GM21737 (cell line): ENCODE measurements around the gene PAWR.

Experiments
- ATAC-seq: cut with Tn5 transposase; IDR thresholded peaks from one replicate; pipeline ENCODE4 v1.9.1; 2021; ENCODE audit warnings: mild to moderate bottlenecking, moderate library complexity; ENCODE audit not compliant: unreplicated experiment

The PAWR gene, protein sequence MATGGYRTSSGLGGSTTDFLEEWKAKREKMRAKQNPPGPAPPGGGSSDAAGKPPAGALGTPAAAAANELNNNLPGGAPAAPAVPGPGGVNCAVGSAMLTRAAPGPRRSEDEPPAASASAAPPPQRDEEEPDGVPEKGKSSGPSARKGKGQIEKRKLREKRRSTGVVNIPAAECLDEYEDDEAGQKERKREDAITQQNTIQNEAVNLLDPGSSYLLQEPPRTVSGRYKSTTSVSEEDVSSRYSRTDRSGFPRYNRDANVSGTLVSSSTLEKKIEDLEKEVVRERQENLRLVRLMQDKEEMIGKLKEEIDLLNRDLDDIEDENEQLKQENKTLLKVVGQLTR

DNA sequence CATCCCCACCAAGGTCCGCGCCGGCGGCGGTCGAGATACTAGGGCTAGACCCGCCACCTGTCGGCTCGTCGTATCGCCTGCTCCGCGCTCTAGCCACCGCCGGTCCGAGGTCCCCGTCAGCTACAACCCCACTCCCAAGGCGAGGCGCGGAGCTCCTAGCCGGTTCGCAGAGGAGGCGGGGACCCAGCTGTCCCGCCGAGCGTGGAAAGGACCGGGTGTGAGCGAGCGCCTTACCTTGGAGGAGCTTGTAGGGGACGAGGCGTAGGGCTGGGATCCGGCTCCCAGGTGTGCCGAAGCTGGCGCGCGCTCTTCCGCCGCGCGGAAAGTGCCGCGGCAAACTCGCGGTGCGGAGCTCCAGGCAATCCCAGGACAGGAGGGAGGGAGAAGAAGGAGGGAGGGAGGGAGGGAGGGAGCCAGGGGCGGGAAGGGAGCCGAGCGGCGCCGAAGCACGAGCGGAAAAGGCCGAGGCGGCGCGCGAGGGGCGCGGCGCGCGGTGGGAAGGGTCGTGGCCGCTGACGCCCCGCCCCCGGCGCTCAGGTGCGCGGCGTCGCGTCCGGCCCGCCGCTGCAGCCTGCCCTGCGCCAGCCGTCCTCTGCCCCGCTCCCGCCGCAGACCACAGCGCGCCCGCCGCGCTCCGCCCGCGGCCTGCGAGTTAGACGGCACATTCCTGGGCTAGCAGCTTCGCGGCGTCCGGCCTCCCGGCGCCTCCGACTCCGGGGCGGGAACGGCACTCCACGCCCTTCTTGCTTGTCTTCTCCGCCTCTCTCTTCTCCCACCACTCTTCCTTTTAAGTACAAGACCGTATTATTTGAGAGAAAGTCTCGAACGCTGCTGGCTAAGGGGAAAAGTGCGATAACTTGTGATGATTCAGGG, at the start of gene PAWR:
Gene PAWR (minus strand): TSS at position 327 of the 873 bp plus-strand sequence. CDS start 720 bp downstream, outside the sequence.
- peak; percentile 56 for ATAC-seq

DNA sequence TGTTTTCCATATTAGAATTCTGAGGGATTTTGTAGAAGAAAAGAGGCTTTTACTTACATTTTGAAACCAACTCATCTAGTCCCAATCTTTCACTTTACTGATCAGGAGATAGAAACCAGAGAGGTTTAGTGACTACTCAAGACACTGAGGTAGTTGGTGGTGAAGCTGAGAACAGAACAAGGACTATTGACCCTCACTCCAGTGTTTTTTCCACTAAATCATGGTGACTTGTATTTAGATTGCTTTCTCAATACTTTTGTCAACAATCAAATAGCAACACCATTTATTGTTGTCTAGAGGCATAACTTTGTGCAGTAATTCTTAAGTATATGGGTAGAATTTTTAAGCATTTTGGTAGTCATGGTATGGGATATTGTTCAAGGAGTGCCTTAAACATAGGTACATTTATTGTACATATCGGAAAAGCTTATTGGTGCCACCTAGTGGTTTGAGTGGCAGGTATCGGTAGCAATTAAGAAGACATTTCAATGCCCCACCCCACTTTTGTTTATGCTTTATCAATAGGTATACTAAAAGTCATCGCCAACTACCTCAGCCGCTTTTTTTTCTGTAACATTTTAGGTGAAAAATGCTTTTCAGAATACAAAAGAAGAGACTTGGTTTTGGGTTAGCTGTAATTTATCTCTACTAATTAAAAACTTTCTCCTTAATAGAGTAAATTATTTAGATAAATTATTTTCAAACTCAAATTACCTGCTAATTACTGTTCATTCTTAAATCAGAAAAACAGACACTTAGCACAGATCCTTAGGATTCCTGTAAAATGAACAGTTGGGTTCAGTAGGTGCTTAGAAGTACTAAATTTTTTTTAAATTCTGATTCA, 47.3 kb upstream of the PAWR start:
- peak; percentile 89 for ATAC-seq

DNA sequence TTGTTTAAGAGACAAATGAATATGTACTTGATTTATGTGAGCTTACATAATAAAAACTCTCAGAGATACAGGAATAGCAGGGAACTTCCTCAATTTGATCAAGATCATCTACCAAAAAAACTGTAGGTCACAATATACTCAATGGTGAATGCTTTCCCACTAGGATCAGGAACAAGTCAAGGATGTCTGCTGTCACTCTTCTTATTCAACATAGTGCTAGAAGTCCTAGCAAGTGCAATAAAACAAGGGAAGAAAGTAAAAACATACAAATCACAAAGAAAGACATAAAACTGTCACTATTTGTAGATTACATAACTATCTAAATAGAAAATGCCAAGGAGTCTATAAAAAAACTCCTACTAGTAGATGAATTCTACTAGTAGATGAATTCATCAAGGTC, 41.9 kb upstream of the PAWR start:
- ATAC-seq: no peak

DNA sequence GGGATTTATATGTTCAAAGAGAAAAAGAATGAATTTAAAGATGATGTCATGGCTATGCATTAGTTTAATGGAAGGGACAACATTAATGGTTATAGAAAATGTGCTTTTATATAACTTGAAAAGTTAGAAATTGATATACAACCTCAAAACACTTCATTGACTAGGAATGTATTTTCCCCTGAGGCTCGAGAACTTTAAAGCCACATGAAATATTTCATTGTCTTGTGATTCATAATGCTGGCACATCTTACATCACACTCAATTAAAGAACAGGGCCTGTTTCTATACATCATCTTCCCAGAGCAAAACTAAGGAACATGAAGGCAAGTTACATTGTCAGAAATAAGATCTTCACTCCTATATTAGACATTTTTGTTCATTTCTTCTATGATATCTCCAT, 35.2 kb upstream of the PAWR start:
- ATAC-seq: no peak

DNA sequence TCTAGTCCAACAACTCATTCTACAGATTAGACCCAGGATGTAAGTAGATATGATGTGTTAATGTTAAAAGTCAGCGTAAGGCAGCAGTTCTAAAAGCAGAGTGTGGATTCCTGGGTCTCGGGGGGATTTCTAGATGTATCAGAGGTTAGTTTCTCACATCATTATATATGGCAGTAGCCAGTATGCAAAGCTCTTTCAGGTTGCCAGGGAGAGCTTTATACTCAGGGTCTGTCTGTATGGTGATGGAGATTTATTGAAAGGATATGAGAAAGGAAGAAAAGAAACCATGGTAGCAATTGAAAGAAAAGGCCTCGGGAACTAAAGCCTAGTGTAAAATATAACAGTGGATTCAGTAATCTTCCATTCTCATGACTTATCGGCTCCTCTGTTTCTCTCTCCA, 26.2 kb upstream of the PAWR start:
- ATAC-seq: no peak

DNA sequence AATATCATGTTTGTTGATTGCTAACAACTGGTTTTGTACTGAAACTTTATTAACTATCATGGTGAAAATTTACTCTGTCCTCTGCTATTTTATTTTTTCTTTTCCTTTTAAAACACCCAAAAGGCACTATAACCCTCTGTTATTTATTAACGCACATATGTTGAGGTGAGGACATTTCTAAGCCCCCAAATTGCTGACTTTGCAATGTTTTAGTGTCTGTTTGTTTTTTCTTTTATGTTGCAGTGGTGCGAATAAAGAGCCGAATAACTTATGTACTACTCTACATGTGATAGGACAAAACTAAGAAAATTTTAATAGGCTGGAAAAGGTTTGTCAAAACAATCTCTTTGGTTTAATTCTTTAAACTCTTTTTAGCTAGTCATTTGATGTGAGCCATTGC, 24.5 kb upstream of the PAWR start:
- no peak for ATAC-seq

DNA sequence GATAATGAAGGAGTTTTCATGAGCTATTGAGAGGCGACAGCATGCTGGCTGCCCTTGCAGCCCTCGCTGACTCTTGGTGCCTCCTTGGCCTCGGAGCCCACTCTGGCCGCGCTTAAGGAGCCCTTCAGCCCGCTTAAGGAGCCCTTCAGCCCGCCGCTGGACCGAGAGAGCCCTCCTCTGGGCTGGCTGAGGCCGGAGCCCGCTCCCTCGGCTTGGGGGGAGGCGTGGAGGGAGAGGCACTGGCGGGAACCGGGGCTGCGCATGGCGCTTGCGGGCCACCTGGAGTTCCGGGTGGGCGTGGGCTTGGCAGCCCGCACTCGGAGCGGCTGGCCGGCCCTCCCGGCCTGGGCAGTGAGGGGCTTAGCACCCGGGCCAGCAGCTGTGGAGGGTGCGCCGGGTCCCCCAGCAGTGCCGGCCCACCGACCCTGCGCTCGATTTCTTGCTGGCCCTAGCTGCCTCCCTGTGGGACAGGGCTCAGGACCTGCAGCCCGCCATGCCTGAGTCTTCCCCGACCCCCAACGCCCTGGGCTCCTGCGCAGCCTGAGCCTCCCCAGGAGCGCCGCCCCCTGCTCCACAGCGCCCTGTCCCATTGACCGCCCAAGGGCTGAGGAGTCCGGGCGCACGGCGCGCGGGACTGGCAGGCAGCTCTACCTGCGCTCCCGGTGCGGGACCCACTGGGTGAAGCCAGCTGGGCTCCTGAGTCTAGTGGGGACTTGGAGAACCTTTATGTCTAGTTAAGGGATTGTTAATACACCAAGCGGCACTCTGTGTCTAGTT, 20.1 kb upstream of the PAWR start:
- no peak for ATAC-seq

DNA sequence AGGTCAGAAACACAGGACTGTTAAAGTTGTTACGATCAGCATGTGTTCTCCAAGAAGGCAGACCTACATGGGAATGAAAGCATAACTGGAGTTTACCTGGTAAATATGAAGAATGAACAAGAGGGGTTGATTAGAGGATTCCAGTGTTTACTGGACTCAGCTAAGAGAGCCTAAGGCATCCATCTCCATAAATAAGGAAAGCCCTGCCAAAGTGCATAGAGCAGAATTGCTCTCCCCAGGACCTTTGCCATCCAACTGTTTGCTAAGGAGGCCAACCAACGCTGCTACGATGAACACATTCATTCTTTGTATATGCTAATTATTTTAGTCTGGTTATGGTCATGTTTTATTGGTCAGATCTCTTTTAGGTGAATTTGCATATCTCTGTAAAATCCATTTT, 17.1 kb upstream of the PAWR start:
- no peak for ATAC-seq

DNA sequence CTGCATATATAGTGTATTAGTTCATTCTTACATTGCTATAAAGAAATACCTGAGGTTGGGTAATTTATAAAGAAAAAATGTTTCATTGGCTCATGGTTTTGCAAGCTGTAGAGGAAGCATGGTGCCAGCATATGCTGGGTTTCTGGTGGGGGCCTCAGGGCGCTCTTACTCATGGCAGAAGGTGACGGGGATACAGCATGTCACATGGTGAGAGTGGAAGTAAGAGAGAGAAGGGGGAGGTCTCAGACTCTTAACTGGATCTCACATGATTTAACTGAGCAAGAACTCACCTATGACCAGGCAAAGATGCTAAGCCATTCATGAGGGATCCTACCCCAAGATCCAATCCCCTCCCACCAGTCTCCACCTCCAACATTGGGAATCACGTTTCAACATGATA, 15.9 kb upstream of the PAWR start:
- no peak for ATAC-seq

DNA sequence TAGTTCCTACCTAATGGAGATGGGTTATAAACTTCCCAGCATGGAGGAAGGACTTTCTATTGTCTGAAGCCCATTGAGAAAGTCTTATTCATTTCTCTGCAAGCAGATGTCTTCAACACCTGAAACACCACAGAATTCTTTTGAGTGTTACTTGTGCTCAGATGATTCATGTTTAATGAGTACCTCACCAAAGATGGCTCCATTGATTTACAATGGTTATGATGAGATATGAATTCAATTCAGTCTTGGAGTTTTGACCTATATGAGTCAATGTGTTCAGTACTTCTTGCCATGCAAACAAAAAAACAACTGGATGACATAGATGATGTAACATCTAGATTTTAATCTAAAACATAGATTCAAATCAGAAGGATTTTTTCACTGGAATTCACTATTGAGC, 15.4 kb upstream of the PAWR start:
- ATAC-seq: no peak

DNA sequence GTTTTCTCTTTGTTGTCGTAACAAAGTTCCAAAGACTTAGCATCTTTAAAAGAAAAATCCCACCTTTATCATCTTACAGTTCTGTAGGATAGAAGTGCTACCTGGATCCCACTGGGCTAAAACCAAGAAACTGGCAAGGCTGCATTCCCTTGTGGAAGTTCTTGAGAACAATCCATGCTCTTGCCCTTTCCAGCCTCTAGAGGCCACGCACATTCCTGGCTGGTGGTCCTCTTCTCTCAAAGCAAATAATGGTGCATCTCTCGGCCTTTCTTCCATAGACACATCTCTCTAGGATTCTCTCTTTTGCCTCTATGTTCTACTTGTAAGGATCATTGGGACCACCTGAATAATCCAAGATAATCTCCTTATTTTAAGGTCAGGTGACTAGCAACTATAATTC, 8.2 kb upstream of the PAWR start:
- no peak for ATAC-seq

DNA sequence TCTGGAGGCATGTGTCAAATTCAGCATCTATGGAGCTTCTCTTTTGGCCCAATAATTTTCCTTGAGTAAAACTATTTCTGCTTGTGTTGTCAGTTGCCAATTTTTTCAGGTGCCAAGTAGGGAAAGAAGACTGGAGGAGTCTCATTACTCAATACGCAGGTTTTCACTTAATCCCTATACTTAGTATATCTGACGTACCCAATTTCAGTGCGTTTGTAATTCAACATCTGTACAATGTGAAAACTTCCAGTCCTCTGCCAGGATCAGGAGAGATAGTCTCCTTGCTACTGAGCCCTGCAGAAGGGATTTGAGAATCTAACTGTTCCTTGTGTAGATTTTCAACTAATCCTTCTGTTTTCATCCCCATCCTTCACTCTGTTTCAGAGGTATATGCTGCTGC, 5.7 kb upstream of the PAWR start:
- no peak for ATAC-seq

DNA sequence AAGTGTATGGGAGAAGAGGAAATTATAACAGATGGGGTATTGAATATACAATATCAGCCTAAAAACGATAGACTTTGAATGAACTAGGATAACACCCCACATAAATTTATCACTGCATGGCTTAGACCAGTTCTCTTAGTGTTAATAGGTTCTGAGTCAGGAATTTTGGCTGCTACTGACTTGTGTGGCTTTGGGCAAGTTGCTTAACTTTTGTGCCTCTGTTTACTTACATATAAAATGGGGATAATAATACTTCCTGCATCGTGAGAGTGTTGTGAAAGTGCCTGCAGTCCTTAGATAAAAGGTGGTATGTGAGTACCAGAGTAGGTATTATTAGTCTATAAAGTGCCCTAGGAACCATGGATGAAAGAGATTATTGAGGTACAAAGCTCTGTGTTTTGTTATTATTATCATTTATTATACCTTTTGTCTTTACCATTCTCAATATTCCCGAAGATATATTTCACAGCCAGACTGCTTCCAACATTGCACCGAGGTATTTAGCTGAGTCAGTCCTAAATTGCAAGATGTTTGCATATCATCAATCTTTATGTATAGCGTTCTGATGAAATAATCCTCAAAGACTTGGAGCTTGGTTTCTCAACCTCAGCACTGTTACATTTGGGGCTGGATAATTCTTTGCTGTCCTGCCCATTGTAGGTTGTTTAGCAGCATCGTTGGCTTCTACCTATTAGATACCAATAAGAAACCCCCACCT, 2.3 kb upstream of the PAWR start:
- ATAC-seq: no peak

DNA sequence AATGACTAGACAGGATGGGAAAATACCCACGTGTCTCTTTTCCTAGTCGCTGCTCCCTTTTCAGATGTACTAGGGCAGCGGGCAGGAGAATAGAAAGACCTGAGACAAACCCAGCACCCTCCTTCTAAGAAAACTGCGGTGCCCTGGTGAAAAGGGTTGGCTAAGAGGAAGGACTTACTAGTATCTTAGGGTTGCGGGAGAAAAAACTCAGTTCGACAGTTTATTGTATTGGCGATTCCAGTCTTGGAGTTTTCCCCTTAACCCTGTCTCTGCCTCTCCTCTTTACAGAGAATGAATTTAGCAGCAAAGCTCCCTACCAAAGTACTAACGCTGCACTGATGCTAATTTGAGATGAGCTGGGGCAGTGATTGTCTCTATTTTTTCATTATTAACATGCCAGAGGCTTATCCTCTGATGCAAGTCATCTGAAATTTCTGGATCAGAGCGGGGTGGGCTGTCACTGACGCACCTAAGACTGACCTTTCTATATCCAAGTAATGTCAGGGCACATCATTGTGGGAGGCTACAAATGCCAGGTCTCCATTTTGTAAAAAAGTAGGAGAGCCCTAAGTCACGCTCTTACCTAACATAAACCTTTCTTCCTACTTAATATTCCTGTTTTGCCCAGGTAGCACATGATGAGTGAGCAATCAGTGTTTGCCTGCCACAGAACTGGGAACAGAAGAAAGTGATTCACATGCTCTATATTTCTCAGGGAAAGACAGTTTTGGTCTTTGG, 916 bp upstream of the PAWR start:
- ATAC-seq: no peak

DNA sequence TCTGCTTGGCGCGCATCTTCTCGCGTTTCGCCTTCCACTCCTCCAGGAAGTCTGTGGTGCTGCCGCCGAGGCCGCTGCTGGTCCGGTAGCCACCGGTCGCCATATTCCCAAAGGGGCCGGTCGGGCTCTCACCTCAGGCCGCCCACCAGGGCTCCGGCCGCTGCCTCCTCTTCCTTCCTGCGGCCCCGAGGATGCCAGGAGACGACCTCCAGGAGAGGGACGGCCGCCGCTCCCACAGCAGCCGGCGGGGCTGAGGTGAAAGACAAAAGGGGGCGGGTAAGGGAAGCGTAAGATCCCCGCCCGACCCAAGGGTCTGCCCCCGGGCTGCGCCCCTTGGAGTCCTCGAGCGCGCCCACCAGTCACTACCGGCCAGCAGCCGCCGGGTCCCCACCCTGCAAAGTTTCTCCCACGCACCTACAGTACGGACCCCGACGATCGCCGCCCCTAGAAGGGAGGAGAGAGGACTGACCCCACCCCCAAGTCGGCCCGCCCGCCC, 574 bp downstream of the PAWR start:
- ATAC-seq: peak; percentile 27

DNA sequence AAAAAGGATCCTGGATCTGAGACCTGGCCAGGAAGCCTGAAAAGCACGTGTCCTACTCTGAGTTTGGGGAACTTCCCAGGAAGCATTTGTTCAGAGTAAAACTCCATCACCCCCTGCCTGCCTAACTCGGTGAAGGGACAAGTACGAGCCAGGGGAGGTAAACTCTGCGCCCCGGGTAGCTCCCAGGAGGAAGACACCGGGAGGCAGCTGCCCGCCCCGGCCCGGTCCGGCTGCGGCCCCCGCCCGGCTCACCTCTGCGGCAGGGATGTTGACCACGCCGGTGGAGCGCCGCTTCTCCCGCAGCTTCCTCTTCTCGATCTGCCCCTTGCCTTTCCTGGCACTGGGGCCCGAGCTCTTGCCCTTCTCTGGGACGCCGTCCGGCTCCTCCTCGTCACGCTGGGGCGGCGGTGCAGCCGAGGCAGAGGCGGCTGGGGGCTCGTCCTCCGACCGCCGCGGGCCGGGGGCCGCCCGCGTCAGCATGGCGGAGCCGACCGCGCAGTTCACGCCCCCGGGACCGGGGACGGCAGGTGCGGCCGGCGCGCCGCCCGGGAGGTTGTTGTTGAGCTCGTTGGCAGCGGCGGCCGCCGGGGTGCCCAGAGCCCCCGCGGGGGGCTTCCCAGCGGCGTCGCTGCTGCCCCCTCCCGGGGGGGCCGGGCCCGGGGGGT, 1.2 kb downstream of the PAWR start:
- ATAC-seq: peak; percentile 24

DNA sequence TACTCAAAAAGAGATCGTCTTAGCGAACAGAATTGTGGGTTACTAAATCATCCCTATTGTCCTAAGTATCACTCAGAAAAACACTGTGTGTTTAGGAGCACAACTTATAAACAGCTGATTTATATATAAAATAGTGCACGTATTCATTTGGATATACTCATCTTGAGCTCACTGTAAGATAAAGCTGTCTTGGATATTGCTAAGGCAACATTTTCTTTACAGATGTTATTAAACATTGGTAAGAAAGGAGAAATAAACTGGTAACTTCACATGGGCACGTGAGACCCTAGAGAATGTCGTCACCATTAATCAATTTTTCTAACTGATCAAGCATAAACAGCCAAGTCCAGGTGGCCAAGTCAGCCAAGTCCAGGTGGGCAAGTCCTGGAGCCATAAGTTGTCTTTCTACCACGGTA, 1.7 kb downstream of the PAWR start:
- no peak for ATAC-seq

DNA sequence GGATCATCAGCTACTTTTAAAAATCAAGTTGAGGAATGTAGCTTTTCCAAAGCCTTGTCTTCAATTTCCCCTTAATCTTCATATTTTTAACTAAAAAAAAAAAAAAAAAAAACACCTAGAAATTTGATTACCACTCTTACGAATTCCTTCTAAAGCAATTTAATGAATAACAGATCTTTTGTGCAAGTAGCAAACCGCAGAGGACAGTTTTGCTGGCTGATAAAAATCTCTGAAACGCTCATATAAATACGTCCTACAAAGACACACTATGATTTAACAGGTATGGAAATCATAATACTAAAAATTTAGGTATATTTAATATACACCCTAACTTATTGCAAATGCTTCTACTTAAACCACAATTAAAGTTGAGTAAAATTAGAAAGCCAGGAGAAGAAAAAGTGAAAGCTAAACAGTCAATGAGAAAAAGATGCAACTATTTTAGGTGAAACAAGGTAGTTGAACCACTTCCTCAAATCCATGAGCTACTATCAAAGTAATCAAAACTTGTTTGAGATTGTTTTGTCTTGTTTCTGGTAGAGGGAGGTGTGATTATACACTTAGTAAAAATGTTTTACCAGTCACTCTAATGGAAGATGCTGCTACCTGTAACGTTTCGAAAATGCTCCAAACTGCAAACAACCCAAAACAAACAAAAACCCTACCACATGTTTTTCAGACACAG, 2.2 kb downstream of the PAWR start:
- ATAC-seq: no peak
